Activated CD4-positive, alpha-beta T cell treated with anti-CD3 and anti-CD28 coated beads, Interleukin-2, amount 50 U/mL, for 16 hours (primary cell): ENCODE data around the gene ZFYVE26.

Experiments used
- DNase-seq: peaks from one replicate; pipeline ENCODE4 v3.0.0-alpha.2; 2020

ZFYVE26 gene

GRCh38 chr14:67815573-67816225 lies 691 bp downstream of the ZFYVE26 start:
- no peak for DNase-seq

GRCh38 chr14:67814821-67815220 lies 1.6 kb downstream of the ZFYVE26 start:
- DNase-seq: no peak

- DNase-seq: no peak
Observed at GRCh38 chr14:67806246-67806645, 10.1 kb downstream of the ZFYVE26 start.

- no peak for DNase-seq
Observed at GRCh38 chr14:67800743-67801142, 15.6 kb downstream of the ZFYVE26 start.

GRCh38 chr14:67798731-67799130 lies 17.7 kb downstream of the ZFYVE26 start:
- DNase-seq: no peak

GRCh38 chr14:67787673-67788072 lies 28.7 kb downstream of the ZFYVE26 start:
- no peak for DNase-seq

GRCh38 chr14:67785270-67786109 lies 30.9 kb downstream of the ZFYVE26 start:
- DNase-seq: no peak

GRCh38 chr14:67784244-67784823 lies 32.1 kb downstream of the ZFYVE26 start:
- no peak for DNase-seq

GRCh38 chr14:67782090-67782489 lies 34.3 kb downstream of the ZFYVE26 start:
- DNase-seq: no peak

- DNase-seq: no peak
Observed at GRCh38 chr14:67778792-67779191, 37.6 kb downstream of the ZFYVE26 start.

- DNase-seq: no peak
Observed at GRCh38 chr14:67776653-67777322, 39.6 kb downstream of the ZFYVE26 start.

GRCh38 chr14:67773844-67774377 lies 42.5 kb downstream of the ZFYVE26 start:
- DNase-seq: no peak

- DNase-seq: no peak
Observed at GRCh38 chr14:67768219-67768618, 48.2 kb downstream of the ZFYVE26 start.

GRCh38 chr14:67766035-67766680 lies 50.2 kb downstream of the ZFYVE26 start:
- no peak for DNase-seq

GRCh38 chr14:67765192-67765834 lies 51.1 kb downstream of the ZFYVE26 start:
- no peak for DNase-seq

GRCh38 chr14:67764496-67764895 lies 51.9 kb downstream of the ZFYVE26 start:
- DNase-seq: no peak

- DNase-seq: no peak
Observed at GRCh38 chr14:67763158-67763822, 53.1 kb downstream of the ZFYVE26 start.

GRCh38 chr14:67762051-67762450 lies 54.3 kb downstream of the ZFYVE26 start:
- no peak for DNase-seq

GRCh38 chr14:67759916-67760315 lies 56.5 kb downstream of the ZFYVE26 start:
- DNase-seq: no peak

GRCh38 chr14:67757175-67757574 lies 59.2 kb downstream of the ZFYVE26 start:
- DNase-seq: no peak

GRCh38 chr14:67756496-67756895 lies 59.9 kb downstream of the ZFYVE26 start:
- DNase-seq: no peak
